Heart left ventricle (tissue), 13 donors: ENCODE data around the gene NTM.

ENCODE experiments used
- POLR2A ChIP-seq, 2 donors: fragments of 450-650 bp; IDR thresholded peaks; one replicate each; pipeline ENCODE4 v1.6.1; 2017; ENCODE audit warnings: antibody characterized with exemption in 2 of 2, mild to moderate bottlenecking in 2 of 2, moderate library complexity in 2 of 2
- TF ChIP-seq, protein P1 (sequence below), 12 donors: fragments of 200-600 bp; sonication (generic) in 4 of 12; IDR thresholded peaks; one replicate each; pipeline versions ENCODE4 v1.5.0 to v1.8.0; 2018 to 2022; ENCODE audit warnings: antibody characterized with exemption in 12 of 12, mild to moderate bottlenecking in 5 of 12
- donor health status: ischemic (EF 13 %, LVEDD 7.1; RV severe dilation, severe dysfunction).
- donor health status: DM: no; HTN: yes; CAD: no.
- donor health status: DM: no; HTN: no; CAD: no.
- donor health status: ischemic (EF 25% LVEDD 6.9; RV normal size, moderate dysfunction).
- donor health status: ischemic (EF 25% LVEDD 5.7; RV mildly dilated, moderate dysfunction).
- donor health status: ischemic (EF 35%, LVEDD 5.7; RV mildly dilated, moderate dysfunction).
- donor health status: nonischemic (EF 11% LVEDD 7.7; RV severe dilation, severe dysfunction).
- donor health status: DM: yes; HTN: yes; CAD: no.
- donor health status: PGD.
- donor health status: ischemic (EF 29% LVEDD 5.4; RV normal size, mild dysfunction).
- donor health status: nonischemic (EF 23%, LVEDD 6.1; RV moderate dilation, normal function).

DNA sequence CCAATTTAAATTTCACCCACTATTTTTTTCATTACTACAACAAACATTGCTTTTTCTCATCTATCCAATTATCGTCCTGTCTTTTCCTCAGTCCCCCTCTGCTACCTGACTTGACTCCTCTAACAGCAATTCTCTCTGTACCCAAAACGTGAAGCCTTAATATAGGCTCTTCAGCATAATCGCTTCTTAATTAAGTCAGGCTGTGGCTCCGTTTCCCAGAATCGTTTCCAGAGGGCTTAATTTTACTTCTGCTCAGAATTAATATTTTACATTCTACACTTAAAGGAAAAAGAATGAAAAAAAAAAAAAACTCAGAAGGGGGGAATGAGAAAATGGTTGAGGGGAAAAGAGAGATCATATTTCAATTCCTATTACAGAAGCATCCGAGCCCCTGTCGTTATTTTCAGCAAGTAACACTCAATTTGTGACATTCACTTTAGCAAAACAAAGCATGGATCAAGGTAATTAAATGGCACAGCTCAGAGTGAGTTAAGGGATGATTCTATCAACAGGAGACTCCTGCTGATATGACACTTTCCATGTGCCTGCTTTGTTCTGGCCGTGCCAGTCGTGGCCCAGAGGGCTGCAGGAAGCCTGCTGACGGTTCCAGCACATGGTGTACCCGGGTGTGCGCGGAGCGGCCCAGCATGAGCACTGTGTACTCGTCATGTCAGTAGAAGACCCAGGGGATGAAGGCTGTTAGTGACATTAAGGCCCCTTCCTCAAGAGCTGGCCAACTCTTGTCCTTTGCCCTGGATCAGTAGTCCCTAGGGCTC lies 272.5 kb downstream of the NTM start:
- no peak for TF ChIP-seq POLR2A (IDR thresholded peaks at IDR 0.05)
- TF ChIP-seq, protein P1, sequence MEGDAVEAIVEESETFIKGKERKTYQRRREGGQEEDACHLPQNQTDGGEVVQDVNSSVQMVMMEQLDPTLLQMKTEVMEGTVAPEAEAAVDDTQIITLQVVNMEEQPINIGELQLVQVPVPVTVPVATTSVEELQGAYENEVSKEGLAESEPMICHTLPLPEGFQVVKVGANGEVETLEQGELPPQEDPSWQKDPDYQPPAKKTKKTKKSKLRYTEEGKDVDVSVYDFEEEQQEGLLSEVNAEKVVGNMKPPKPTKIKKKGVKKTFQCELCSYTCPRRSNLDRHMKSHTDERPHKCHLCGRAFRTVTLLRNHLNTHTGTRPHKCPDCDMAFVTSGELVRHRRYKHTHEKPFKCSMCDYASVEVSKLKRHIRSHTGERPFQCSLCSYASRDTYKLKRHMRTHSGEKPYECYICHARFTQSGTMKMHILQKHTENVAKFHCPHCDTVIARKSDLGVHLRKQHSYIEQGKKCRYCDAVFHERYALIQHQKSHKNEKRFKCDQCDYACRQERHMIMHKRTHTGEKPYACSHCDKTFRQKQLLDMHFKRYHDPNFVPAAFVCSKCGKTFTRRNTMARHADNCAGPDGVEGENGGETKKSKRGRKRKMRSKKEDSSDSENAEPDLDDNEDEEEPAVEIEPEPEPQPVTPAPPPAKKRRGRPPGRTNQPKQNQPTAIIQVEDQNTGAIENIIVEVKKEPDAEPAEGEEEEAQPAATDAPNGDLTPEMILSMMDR (IDR thresholded peaks at IDR 0.05): no peak
